IMR-90 (cell line): ENCODE results near the gene CEP85. TPM values are rescaled to one million over a fixed set of nuclear protein-coding genes. Genes with fewer than 3 reads are reported as not detected.

Source experiments
- ATAC-seq: fragments of 200-7000 bp; cut with Tn5 transposase; 2 replicates; pipeline ENCODE4 v1.9.1; 2020; ENCODE audit warnings: low read depth, mild to moderate bottlenecking, moderate library complexity
- BruUV-seq: library from RNA; stranded (reverse); fragments of 400-500 nt; replicated peaks from 2 replicates; lab custom pipeline; 2021; lab: Mats Ljungman, UMichigan
- CTCF ChIA-PET: fragments of 300-600 bp; formaldehyde crosslinking; extraction: SDS; loops from one replicate; lab custom pipeline; 2021; ENCODE audit warnings: antibody characterized with exemption; lab: Yijun Ruan, JAX
- POLR2A ChIA-PET: fragments of 300-600 bp; sonication (Branson Sonifier 250); formaldehyde crosslinking; loops from one replicate; lab custom pipeline; 2022; ENCODE audit warnings: antibody characterized with exemption; ENCODE audit not compliant: unreplicated experiment; lab: Charles Lee
- DNase-seq: peaks from one replicate; pipeline ENCODE4 v3.0.0; 2013
- H2AFZ ChIP-seq: replicated peaks from 2 replicates; pipeline ENCODE3; 2013; ENCODE audit warnings: low read length, mild to moderate bottlenecking; ENCODE audit not compliant: poor library complexity
- H2AK5ac ChIP-seq: 2 replicates; pipeline ENCODE4 v1.6.1; 2013; ENCODE audit warnings: low read depth, low read length, inconsistent platforms
- H2AK9ac ChIP-seq: replicated peaks from 2 replicates; pipeline ENCODE3; 2013; ENCODE audit warnings: mild to moderate bottlenecking, low read depth, low read length, moderate library complexity; ENCODE audit not compliant: poor library complexity
- H2BK120ac ChIP-seq: 2 replicates; pipeline ENCODE4 v1.6.1; 2013; ENCODE audit warnings: low read depth, low read length, inconsistent platforms
- H2BK15ac ChIP-seq: 3 replicates; pipeline ENCODE4 v1.6.1; 2013; ENCODE audit warnings: low read depth, low read length, inconsistent platforms
- H2BK20ac ChIP-seq: 2 replicates; pipeline ENCODE4 v1.6.1; 2013; ENCODE audit warnings: low read depth, mild to moderate bottlenecking, inconsistent platforms, low read length, moderate library complexity
- H2BK5ac ChIP-seq: 2 replicates; pipeline ENCODE4 v1.6.1; 2013; ENCODE audit warnings: mild to moderate bottlenecking, low read depth, low read length, inconsistent platforms; ENCODE audit not compliant: poor library complexity, severe bottlenecking
- H3K14ac ChIP-seq: replicated peaks from 2 replicates; pipeline ENCODE4 v1.6.1; 2013; ENCODE audit warnings: low read depth, low read length, inconsistent platforms
- H3K18ac ChIP-seq: 2 replicates; pipeline ENCODE4 v1.6.1; 2013; ENCODE audit warnings: low read depth, low read length, control low read depth
- H3K23ac ChIP-seq: 2 replicates; pipeline ENCODE4 v1.6.1; 2013; ENCODE audit warnings: low read depth, low read length, inconsistent platforms
- H3K27ac ChIP-seq: 2 replicates; pipeline ENCODE4 v1.5.1; 2013; ENCODE audit warnings: mild to moderate bottlenecking, control low read depth, low read length; ENCODE audit not compliant: insufficient read depth
- H3K27me3 ChIP-seq: 2 replicates; pipeline ENCODE4 v1.6.1; 2013; ENCODE audit warnings: low read length; ENCODE audit not compliant: control insufficient read depth, insufficient read depth
- H3K36me3 ChIP-seq: 2 replicates; pipeline ENCODE4 v1.6.1; 2013; ENCODE audit warnings: low read length, mixed read lengths; ENCODE audit not compliant: control insufficient read depth, insufficient read depth
- H3K4ac ChIP-seq: 2 replicates; pipeline ENCODE4 v1.6.1; 2013; ENCODE audit warnings: low read depth, low read length, inconsistent platforms
- H3K4me1 ChIP-seq: 2 replicates; pipeline ENCODE4 v1.6.1; 2013; ENCODE audit warnings: low read length, mixed read lengths; ENCODE audit not compliant: control insufficient read depth, insufficient read depth
- H3K4me2 ChIP-seq: 2 replicates; pipeline ENCODE4 v1.6.1; 2013; ENCODE audit warnings: low read depth, mild to moderate bottlenecking, control low read depth, low read length, moderate library complexity
- H3K4me3 ChIP-seq: 2 replicates; pipeline ENCODE4 v1.5.1; 2013; ENCODE audit warnings: low read depth, mild to moderate bottlenecking, control low read depth, low read length, moderate library complexity; ENCODE audit not compliant: insufficient read depth
- H3K56ac ChIP-seq: 2 replicates; pipeline ENCODE4 v1.6.1; 2013; ENCODE audit warnings: low read length, inconsistent platforms; ENCODE audit not compliant: insufficient read depth; ENCODE audit errors: extremely low read depth
- H3K79me1 ChIP-seq, 2 experiments: 2 replicates each; pipeline ENCODE4 v1.6.1; 2013; ENCODE audit warnings: low read length in 2 of 2, inconsistent platforms in 1 of 2, low read depth in 1 of 2
- H3K9ac ChIP-seq: 2 replicates; pipeline ENCODE4 v1.6.1; 2013; ENCODE audit warnings: low read depth, low read length, control low read depth
- H3K9me1 ChIP-seq: 2 replicates; pipeline ENCODE4 v1.6.1; 2013; ENCODE audit warnings: low read length, inconsistent platforms; ENCODE audit not compliant: insufficient read depth
- H3K9me3 ChIP-seq: 2 replicates; pipeline ENCODE4 v1.6.1; 2013; ENCODE audit warnings: low read length; ENCODE audit not compliant: control insufficient read depth, insufficient read depth
- H4K20me1 ChIP-seq: 2 replicates; pipeline ENCODE4 v1.6.1; 2013; ENCODE audit warnings: low read length, inconsistent platforms; ENCODE audit not compliant: insufficient read depth
- H4K5ac ChIP-seq: 2 replicates; pipeline ENCODE4 v1.6.1; 2013; ENCODE audit warnings: mild to moderate bottlenecking, low read depth, low read length, control low read depth
- H4K8ac ChIP-seq, 2 experiments: 2 replicates each; pipeline ENCODE4 v1.6.1; 2013; ENCODE audit warnings: low read depth in 2 of 2, low read length in 2 of 2, control low read depth in 1 of 2, inconsistent platforms in 1 of 2
- H4K91ac ChIP-seq: 2 replicates; pipeline ENCODE4 v1.6.1; 2013; ENCODE audit warnings: low read depth, low read length, inconsistent platforms; ENCODE audit not compliant: insufficient read depth
- BHLHE40 ChIP-seq: fragments of 150-350 bp; IDR thresholded peaks from 2 replicates; pipeline ENCODE4 v1.6.1; 2016; ENCODE audit warnings: mild to moderate bottlenecking, low read depth, low read length
- CEBPB ChIP-seq: IDR thresholded peaks from 2 replicates; pipeline ENCODE4 v1.6.1; 2012; ENCODE audit warnings: low read depth, low read length, improper control_type of control experiment
- CHD1 ChIP-seq: IDR thresholded peaks from 2 replicates; pipeline ENCODE4 v1.6.1; 2012; ENCODE audit warnings: low read depth, low read length, improper control_type of control experiment
- FOS ChIP-seq: fragments of 150-350 bp; IDR thresholded peaks from 2 replicates; pipeline ENCODE4 v1.6.1; 2016; ENCODE audit warnings: low read depth, low read length
- MAFK ChIP-seq: IDR thresholded peaks from 2 replicates; pipeline ENCODE4 v1.6.1; 2012; ENCODE audit warnings: low read depth, low read length, improper control_type of control experiment
- MAZ ChIP-seq: IDR thresholded peaks from 2 replicates; pipeline ENCODE4 v1.6.1; 2012; ENCODE audit warnings: low read depth, mild to moderate bottlenecking, low read length, improper control_type of control experiment, moderate library complexity, borderline replicate concordance
- MXI1 ChIP-seq: IDR thresholded peaks from 2 replicates; pipeline ENCODE4 v1.6.1; 2012; ENCODE audit warnings: low read depth, mild to moderate bottlenecking, low read length, moderate library complexity, borderline replicate concordance
- RCOR1 ChIP-seq: IDR thresholded peaks from 2 replicates; pipeline ENCODE4 v1.6.1; 2012; ENCODE audit warnings: mild to moderate bottlenecking, low read length, improper control_type of control experiment; ENCODE audit not compliant: insufficient replicate concordance
- SMC3 ChIP-seq: fragments of 150-350 bp; IDR thresholded peaks from 2 replicates; pipeline ENCODE4 v1.6.1; 2016; ENCODE audit warnings: low read depth, mild to moderate bottlenecking, antibody characterized with exemption, low read length, moderate library complexity
- USF2 ChIP-seq: fragments of 150-350 bp; IDR thresholded peaks from 2 replicates; pipeline ENCODE4 v1.6.1; 2017; ENCODE audit warnings: mild to moderate bottlenecking, antibody characterized with exemption, low read length, low read depth
- WGBS, 2 experiments: methylation state at CpG; one replicate each; pipeline versions ENCODE4 v1.1.5 to v1.1.7; 2013; ENCODE audit warnings: missing lambda C conversion rate in 2 of 2; ENCODE audit not compliant: insufficient read length in 1 of 2; ENCODE audit errors: extremely low coverage in 2 of 2; 5-methylcytosine and 5-hydroxymethylcytosine counted together
- dilution Hi-C: fragments of 300-500 bp; cut with HindIII; formaldehyde crosslinking; loops from one replicate; pipeline ENCODE4 v1.14.3; 2018; ENCODE audit warnings: low sequenced_read_pairs; ENCODE audit not compliant: unreplicated experiment
- in situ Hi-C: fragments of 300-500 bp; cut with MboI; formaldehyde crosslinking; loops from 3 replicates; pipeline ENCODE4 v1.14.3; 2019; ENCODE audit warnings: low sequenced_read_pairs, inconsistent platforms, mixed read lengths
- intact Hi-C: fragments of 100-400 bp; cut with micrococcal nuclease; formaldehyde crosslinking; loops from 2 replicates; pipeline ENCODE4 v1.10.0; 2022
- polyA plus RNA-seq, 3 experiments: library from polyadenylated mRNA; depleted of rRNA; stranded (reverse); fragments of >200 nt; gene quantifications; 2 replicates each; pipeline ENCODE4 v1.2.3, GENCODE V29; 2012; ENCODE audit warnings: low replicate concordance in 1 of 3
- total RNA-seq: library from RNA; depleted of rRNA; stranded (reverse); fragments of >200 nt; gene quantifications from 2 replicates; pipeline ENCODE4 v1.2.3, GENCODE V29; 2012
- TF ChIP-seq, protein P1 (sequence below): conservative IDR thresholded peaks from 2 replicates; pipeline ENCODE4 v1.5.1; 2012; ENCODE audit warnings: mild to moderate bottlenecking, low read depth, low read length, improper control_type of control experiment
- TF ChIP-seq, protein P2 (sequence below): fragments of 150-350 bp; IDR thresholded peaks from 2 replicates; pipeline ENCODE4 v1.6.1; 2016; ENCODE audit warnings: low read depth, mild to moderate bottlenecking, low read length, moderate library complexity, borderline replicate concordance

The CEP85 gene
- total and polyA plus RNA-seq, 2 of the 4 experiments (the other 2 are of a cell fraction): 11.5 to 11.8 TPM

DNA sequence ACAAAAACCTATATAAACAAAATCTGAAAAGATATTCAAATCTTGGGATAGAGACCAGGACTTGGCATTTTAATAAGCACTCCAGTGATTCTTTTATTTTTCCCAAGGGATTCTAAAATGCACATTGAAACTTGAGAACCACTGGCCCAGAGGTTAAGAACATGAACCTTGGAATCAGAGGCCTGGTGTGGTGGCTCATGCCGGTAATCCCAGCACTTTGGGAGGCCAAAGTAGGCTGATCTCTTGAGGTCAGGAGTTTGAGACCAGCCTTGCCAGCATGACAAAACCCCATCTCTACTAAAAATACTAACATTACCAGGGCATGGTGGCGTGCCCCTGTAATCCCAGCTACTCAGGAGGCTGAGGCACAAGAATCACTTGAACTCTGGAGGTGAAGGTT lies 12.9 kb upstream of the CEP85 start:
- Histone ChIP-seq H3K14ac (no peak overlapping the region), H2BK15ac (no peak overlapping the region), H3K4me2 (no peak overlapping the region), H3K79me1 (no peaks in the 10 kb centered on the region), H2BK20ac (no peak overlapping the region), H2AK5ac (no peak overlapping the region), H4K5ac (no peak overlapping the region), H2BK120ac (no peak overlapping the region), H2AFZ (no peak overlapping the region), H2BK5ac (no peak overlapping the region), H3K9ac (no peak overlapping the region), H4K20me1 (no peaks in the 10 kb centered on the region), H3K4me1 (no peaks in the 10 kb centered on the region), H3K27me3 (peaks cover 44% of the 10 kb centered on the region), H3K4ac (no peak overlapping the region), H3K9me1 (no peaks in the 10 kb centered on the region; the same call in 1 of the 2 replicates), H2AK9ac (no peak overlapping the region), H3K56ac (no peak overlapping the region), H3K9me3 (no peaks in the 10 kb centered on the region), H3K4me3 (no peak overlapping the region), H4K8ac (no peak overlapping the region), H3K23ac (no peak overlapping the region), H3K27ac (no peak overlapping the region), H3K18ac (no peak overlapping the region), H4K91ac (no peak overlapping the region), H3K36me3 (no peaks in the 10 kb centered on the region)
- TF ChIP-seq MAFK: no peak
- TF ChIP-seq USF2: no peak
- TF ChIP-seq MAZ: no peak
- TF ChIP-seq FOS: no peak
- TF ChIP-seq, protein P1, sequence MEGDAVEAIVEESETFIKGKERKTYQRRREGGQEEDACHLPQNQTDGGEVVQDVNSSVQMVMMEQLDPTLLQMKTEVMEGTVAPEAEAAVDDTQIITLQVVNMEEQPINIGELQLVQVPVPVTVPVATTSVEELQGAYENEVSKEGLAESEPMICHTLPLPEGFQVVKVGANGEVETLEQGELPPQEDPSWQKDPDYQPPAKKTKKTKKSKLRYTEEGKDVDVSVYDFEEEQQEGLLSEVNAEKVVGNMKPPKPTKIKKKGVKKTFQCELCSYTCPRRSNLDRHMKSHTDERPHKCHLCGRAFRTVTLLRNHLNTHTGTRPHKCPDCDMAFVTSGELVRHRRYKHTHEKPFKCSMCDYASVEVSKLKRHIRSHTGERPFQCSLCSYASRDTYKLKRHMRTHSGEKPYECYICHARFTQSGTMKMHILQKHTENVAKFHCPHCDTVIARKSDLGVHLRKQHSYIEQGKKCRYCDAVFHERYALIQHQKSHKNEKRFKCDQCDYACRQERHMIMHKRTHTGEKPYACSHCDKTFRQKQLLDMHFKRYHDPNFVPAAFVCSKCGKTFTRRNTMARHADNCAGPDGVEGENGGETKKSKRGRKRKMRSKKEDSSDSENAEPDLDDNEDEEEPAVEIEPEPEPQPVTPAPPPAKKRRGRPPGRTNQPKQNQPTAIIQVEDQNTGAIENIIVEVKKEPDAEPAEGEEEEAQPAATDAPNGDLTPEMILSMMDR: no peak
- no peak for TF ChIP-seq CHD1
- TF ChIP-seq RCOR1: no peak
- no peak for TF ChIP-seq MXI1
- no peak for TF ChIP-seq CEBPB
- no peak for TF ChIP-seq BHLHE40
- TF ChIP-seq SMC3: no peak
- TF ChIP-seq, protein P2, sequence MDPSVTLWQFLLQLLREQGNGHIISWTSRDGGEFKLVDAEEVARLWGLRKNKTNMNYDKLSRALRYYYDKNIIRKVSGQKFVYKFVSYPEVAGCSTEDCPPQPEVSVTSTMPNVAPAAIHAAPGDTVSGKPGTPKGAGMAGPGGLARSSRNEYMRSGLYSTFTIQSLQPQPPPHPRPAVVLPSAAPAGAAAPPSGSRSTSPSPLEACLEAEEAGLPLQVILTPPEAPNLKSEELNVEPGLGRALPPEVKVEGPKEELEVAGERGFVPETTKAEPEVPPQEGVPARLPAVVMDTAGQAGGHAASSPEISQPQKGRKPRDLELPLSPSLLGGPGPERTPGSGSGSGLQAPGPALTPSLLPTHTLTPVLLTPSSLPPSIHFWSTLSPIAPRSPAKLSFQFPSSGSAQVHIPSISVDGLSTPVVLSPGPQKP: no peak
- ChIA-PET POLR2A (no interaction called here), CTCF (no interaction called here)
- dilution Hi-C loops (no loop called here), in situ Hi-C loops (no loop called here), intact Hi-C loops (no loop called here)
- BruUV-seq: no TSS peak
- ATAC-seq (no peak), DNase-seq (no peak)
- WGBS, 2 experiments: no CpG with 5 or more reads among the region's 2 CpGs
